SK-N-MC (cell line): ENCODE results near the gene ASPRV1.

ENCODE experiments used
- DNase-seq: peaks from one replicate; pipeline ENCODE4 v3.0.0-alpha.2; 2011; ENCODE audit warnings: low read depth, low spot score
- H3K27ac ChIP-seq: fragments of 200-600 bp; sonication (generic); 2 replicates; pipeline ENCODE4 v1.5.1; 2016; ENCODE audit warnings: mixed run types
- H3K36me3 ChIP-seq: fragments of 200-600 bp; sonication (generic); 2 replicates; pipeline ENCODE4 v1.6.1; 2017; ENCODE audit warnings: antibody characterized with exemption, low read length, mixed read lengths; ENCODE audit not compliant: insufficient read depth
- H3K4me3 ChIP-seq: fragments of 200-600 bp; sonication (generic); 2 replicates; pipeline ENCODE4 v1.5.1; 2016
- H3K9ac ChIP-seq: fragments of 200-600 bp; sonication (generic); 2 replicates; pipeline ENCODE4 v1.8.0; 2017; ENCODE audit warnings: mixed run types, mixed read lengths; ENCODE audit not compliant: insufficient read length
- H3K9me3 ChIP-seq: fragments of 200-600 bp; sonication (generic); 2 replicates; pipeline ENCODE4 v1.6.1; 2017; ENCODE audit warnings: low read depth, mild to moderate bottlenecking, antibody characterized with exemption, low read length, moderate library complexity, mixed read lengths
- EZH2 ChIP-seq: fragments of 200-600 bp; sonication (generic); IDR thresholded peaks from one replicate; pipeline ENCODE4 v1.6.1; 2017; ENCODE audit warnings: antibody characterized with exemption
- FOXP2 ChIP-seq: optimal IDR thresholded peaks from 2 replicates; pipeline ENCODE3; 2011; ENCODE audit warnings: mild to moderate bottlenecking, moderate library complexity; ENCODE audit not compliant: insufficient read depth; ENCODE audit errors: extremely low read length, control extremely low read depth
- POLR2AphosphoS5 ChIP-seq: IDR thresholded peaks from 2 replicates; pipeline ENCODE4 v1.6.1; 2012; ENCODE audit warnings: mild to moderate bottlenecking, low read depth, low read length, borderline replicate concordance

The ASPRV1 gene

DNA sequence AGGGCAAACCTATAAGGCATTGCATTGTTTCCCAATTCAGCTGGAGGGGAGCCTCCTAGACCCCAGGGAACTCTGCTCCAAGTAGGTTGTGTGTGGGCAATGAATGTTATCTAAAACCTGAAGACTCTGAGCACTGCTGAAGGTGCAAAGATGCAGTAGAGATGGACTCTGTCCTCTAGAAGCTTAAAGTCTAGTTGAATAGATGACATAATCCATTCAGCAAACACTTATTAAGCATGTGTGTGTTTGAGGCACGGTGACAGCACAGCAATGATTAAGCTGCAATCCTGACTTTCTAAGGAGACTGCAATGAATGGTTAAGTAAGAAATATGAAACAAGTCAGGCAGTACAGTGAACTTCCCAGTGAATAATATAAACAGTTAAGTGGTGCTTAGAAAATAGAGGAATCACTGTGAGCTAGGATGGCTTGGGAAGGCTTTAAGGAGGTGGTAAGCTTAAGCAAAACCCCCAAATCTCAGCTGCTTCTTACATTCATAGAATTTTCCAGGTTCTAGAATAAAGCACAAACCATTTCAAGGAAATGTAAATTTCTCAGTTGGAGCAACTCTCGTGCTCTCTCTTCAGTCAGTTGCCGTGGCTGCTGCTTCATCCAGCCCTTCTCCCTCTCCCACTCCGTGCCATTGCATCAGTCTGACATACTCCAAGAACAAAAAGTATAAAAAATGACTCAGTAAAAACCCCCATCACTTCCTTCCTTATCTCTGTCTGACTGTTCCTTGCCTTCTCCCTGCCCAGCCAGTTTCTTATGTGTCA is 27.4 kb downstream of the ASPRV1 start:
- Histone ChIP-seq H3K4me3 (no peak overlapping the region), H3K27ac (no peak overlapping the region), H3K9ac (no peak overlapping the region), H3K36me3 (no peaks in the 10 kb centered on the region), H3K9me3 (no peaks in the 10 kb centered on the region)
- no peak for DNase-seq
- TF ChIP-seq FOXP2, result no peak
- no peak for TF ChIP-seq POLR2AphosphoS5
- TF ChIP-seq EZH2, result no peak

DNA sequence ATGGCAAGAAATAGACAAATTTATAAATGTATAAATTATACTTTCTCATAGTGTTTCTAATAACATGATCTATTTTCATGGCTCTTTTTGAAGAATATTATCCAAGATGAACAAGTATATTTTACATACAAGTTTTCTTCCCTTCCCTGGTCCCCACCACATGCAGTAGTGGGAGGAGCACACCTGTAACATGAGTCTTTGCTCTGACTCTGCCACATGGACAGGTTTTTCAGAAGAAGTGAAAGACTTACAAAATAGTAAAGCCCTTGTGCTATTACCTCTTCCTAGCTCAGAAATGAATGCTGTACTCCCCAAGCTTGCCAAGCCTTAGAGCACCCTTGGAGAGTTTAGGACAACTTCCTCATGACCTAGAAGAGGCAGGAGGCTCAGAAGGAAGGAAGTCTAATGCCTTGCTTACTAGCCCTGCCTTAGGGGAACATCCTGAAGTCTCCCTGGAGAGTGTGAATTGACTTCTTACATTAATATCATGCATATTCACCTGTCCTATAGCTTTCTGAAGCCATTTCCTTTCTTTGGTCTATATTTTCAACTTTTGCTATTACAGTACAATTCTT is 28.1 kb downstream of the ASPRV1 start:
- Histone ChIP-seq H3K9ac (no peak overlapping the region), H3K9me3 (no peaks in the 10 kb centered on the region), H3K4me3 (no peak overlapping the region), H3K27ac (no peak overlapping the region), H3K36me3 (no peaks in the 10 kb centered on the region)
- TF ChIP-seq POLR2AphosphoS5 (no peak), EZH2 (no peak), FOXP2 (no peak)
- no peak for DNase-seq

- Histone ChIP-seq H3K27ac (no peak overlapping the region), H3K4me3 (no peak overlapping the region), H3K36me3 (no peaks in the 10 kb centered on the region), H3K9me3 (no peaks in the 10 kb centered on the region), H3K9ac (no peak overlapping the region)
- no peak for DNase-seq
- no peak for TF ChIP-seq EZH2
- no peak for TF ChIP-seq FOXP2
- TF ChIP-seq POLR2AphosphoS5, result no peak
These were observed 28.9 kb downstream of the ASPRV1 start for GRCh38 chr2:69932596-69932922.

DNA sequence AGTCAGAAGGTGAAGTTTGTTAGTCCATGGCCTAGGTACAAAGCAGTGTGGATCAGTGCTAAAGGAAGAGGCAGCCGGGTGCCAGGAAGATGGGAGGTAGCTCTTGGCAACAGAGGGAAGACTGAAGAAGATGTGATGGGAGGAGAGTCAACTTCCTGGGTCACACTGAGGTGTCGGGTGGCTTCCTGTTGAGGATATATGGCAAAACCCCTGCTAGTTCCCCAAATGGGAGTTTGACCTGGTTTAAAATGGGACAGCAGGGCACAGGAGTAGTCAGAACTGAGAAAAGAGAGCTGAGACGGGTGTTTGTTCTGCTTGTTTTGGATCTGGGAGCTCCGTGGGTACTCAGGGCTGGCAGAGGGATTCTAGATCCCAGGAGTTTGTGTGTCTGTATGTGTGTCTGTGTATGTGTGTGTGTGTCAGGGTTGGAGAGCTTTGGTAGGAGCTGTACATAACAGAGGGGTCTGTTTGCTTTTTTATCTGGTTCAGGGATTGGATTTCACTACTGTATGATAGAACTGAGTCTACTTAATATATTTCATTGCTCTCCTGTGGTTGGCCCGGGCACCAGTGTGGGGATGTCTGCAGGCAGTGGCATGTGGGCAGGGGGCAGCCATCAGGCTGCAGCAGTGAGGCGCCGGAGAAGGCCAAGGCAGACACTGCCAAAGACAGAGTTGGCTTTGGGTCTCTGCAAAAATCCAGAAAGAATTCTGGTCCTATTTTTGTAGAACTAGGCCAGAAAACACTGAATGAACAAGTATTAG is 29.4 kb downstream of the ASPRV1 start:
- H3K9ac ChIP-seq, result no peak overlapping the region
- no peak overlapping the region for H3K27ac ChIP-seq
- no peak for TF ChIP-seq POLR2AphosphoS5
- TF ChIP-seq EZH2, result no peak
- no peak for TF ChIP-seq FOXP2
- no peaks in the 10 kb centered on the region for H3K9me3 ChIP-seq
- no peak for DNase-seq
- no peaks in the 10 kb centered on the region for H3K36me3 ChIP-seq
- no peak overlapping the region for H3K4me3 ChIP-seq

GRCh38 chr2:69926849-69927515 is 34.4 kb downstream of the ASPRV1 start:
- H3K9ac ChIP-seq, result no peak overlapping the region
- no peak overlapping the region for H3K27ac ChIP-seq
- TF ChIP-seq FOXP2, result no peak
- TF ChIP-seq POLR2AphosphoS5, result no peak
- TF ChIP-seq EZH2, result no peak
- no peaks in the 10 kb centered on the region for H3K36me3 ChIP-seq
- no peak overlapping the region for H3K4me3 ChIP-seq
- no peaks in the 10 kb centered on the region for H3K9me3 ChIP-seq
- DNase-seq, result no peak

DNA sequence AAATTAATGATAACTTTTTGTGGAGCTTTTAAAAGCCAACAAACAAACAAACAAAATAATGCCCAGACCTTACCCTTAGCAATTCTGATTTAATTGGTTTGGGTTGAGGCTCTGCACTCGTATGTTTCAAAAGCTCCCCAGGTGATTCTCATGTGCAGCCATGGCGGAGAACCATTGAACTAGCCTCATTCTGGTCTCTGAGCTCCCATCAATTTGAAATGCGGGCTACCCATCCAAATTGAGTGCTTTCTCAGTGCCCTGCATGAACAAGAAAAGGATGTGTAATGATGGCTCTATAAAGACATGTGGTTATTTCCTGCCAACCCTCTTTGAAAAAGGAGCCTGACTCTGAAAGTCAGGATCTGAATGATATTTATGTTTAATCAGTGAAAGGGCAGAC is 38.3 kb downstream of the ASPRV1 start:
- Histone ChIP-seq H3K4me3 (no peak overlapping the region), H3K36me3 (no peaks in the 10 kb centered on the region), H3K9ac (no peak overlapping the region), H3K9me3 (no peaks in the 10 kb centered on the region), H3K27ac (no peak overlapping the region)
- no peak for DNase-seq
- TF ChIP-seq FOXP2 (no peak), EZH2 (no peak), POLR2AphosphoS5 (no peak)

DNA sequence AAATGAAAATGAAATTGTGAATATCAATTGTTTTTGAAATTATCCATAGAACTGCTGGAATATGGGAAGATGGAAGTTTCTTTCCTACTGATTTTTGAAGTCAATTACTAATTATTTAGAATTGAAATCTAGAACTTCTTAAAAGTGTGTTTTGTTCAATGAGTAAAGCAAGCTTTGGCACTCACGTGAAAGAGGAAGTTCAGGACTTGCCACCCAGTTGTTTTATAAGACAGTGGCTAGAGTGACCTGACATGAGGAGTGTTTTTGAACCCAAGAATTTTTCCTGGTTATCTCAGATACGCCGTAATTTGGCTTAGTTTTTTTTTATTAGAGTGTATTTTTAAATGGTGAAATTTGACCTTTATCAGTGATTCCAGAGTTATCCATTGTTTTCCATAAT is 43.0 kb downstream of the ASPRV1 start:
- Histone ChIP-seq H3K9ac (no peak overlapping the region), H3K4me3 (no peak overlapping the region), H3K36me3 (no peaks in the 10 kb centered on the region), H3K27ac (no peak overlapping the region), H3K9me3 (no peaks in the 10 kb centered on the region)
- no peak for DNase-seq
- TF ChIP-seq FOXP2, result no peak
- no peak for TF ChIP-seq EZH2
- TF ChIP-seq POLR2AphosphoS5, result no peak

GRCh38 chr2:69917852-69918251 is 43.6 kb downstream of the ASPRV1 start:
- H3K9ac ChIP-seq, result no peak overlapping the region
- H3K36me3 ChIP-seq, result peaks cover 4% of the 10 kb centered on the region; the same call in 1 of the 2 replicates
- no peak overlapping the region for H3K4me3 ChIP-seq
- no peak for TF ChIP-seq POLR2AphosphoS5
- no peak for TF ChIP-seq FOXP2
- no peak for TF ChIP-seq EZH2
- DNase-seq, result no peak
- no peaks in the 10 kb centered on the region for H3K9me3 ChIP-seq
- H3K27ac ChIP-seq, result no peak overlapping the region
